SK-N-SH treated with all-trans-retinoic acid at 6 μM for 48 hours (cell line): ENCODE results near the gene MYOM1.

ENCODE experiments used
- ATAC-seq: fragments of 200-7000 bp; cut with Tn5 transposase; 3 replicates; pipeline ENCODE4 v1.9.1; 2020; ENCODE audit warnings: mild to moderate bottlenecking, moderate library complexity
- ARNTL ChIP-seq: fragments of 450-650 bp; formaldehyde crosslinking; IDR thresholded peaks from 2 replicates; pipeline ENCODE4 v1.5.0; 2020; ENCODE audit warnings: low read depth, mild to moderate bottlenecking, moderate library complexity, borderline replicate concordance
- BACH2 ChIP-seq: fragments of 250-450 bp; sonication (Bioruptor Pico); IDR thresholded peaks from 2 replicates; pipeline ENCODE4 v1.9.0; 2021; ENCODE audit warnings: mild to moderate bottlenecking, borderline replicate concordance
- CSDC2 ChIP-seq: fragments of 250-450 bp; sonication (Bioruptor Pico); IDR thresholded peaks from 2 replicates; pipeline ENCODE4 v1.5.0; 2020; ENCODE audit warnings: mild to moderate bottlenecking, moderate library complexity
- ESRRG ChIP-seq: fragments of 250-450 bp; sonication (Bioruptor Pico); IDR thresholded peaks from 2 replicates; pipeline ENCODE4 v1.6.1; 2021; ENCODE audit warnings: mild to moderate bottlenecking
- GLIS3 ChIP-seq: fragments of 250-450 bp; sonication (Bioruptor Pico); IDR thresholded peaks from 2 replicates; pipeline ENCODE4 v1.5.0; 2020; ENCODE audit warnings: mild to moderate bottlenecking, moderate library complexity
- ISL1 ChIP-seq: fragments of 250-450 bp; sonication (Bioruptor Pico); IDR thresholded peaks from 2 replicates; pipeline ENCODE4 v2.1.2; 2022; ENCODE audit warnings: mild to moderate bottlenecking, moderate library complexity
- OSR1 ChIP-seq: fragments of 250-450 bp; sonication (Bioruptor Pico); IDR thresholded peaks from 2 replicates; pipeline ENCODE4 v1.8.0; 2022; ENCODE audit warnings: moderate library complexity, mild to moderate bottlenecking, inconsistent platforms
- PPARA ChIP-seq: fragments of 250-450 bp; sonication (Bioruptor Pico); IDR thresholded peaks from 2 replicates; pipeline ENCODE4 v1.5.0; 2020; ENCODE audit warnings: mild to moderate bottlenecking, borderline replicate concordance
- SNAI2 ChIP-seq: fragments of 250-450 bp; sonication (Bioruptor Pico); IDR thresholded peaks from 2 replicates; pipeline ENCODE4 v1.5.0; 2020; ENCODE audit warnings: mild to moderate bottlenecking, moderate library complexity
- TCF4 ChIP-seq: fragments of 250-450 bp; sonication (Bioruptor Pico); IDR thresholded peaks from 2 replicates; pipeline ENCODE4 v1.8.0; 2021; ENCODE audit warnings: mild to moderate bottlenecking, moderate library complexity, borderline replicate concordance
- TOX ChIP-seq: fragments of 250-450 bp; sonication (Bioruptor Pico); IDR thresholded peaks from 2 replicates; pipeline ENCODE4 v1.8.0; 2021; ENCODE audit warnings: mild to moderate bottlenecking, moderate library complexity, borderline replicate concordance
- ZC3H10 ChIP-seq: fragments of 250-450 bp; sonication (Bioruptor Pico); IDR thresholded peaks from 2 replicates; pipeline ENCODE4 v1.5.1; 2021; ENCODE audit warnings: mild to moderate bottlenecking, moderate library complexity
- ZFP3 ChIP-seq: fragments of 250-450 bp; sonication (Bioruptor Pico); IDR thresholded peaks from 2 replicates; pipeline ENCODE4 v1.5.0; 2020; ENCODE audit warnings: mild to moderate bottlenecking, moderate library complexity
- ZFP30 ChIP-seq: fragments of 450-650 bp; formaldehyde crosslinking; IDR thresholded peaks from 2 replicates; pipeline ENCODE4 v1.5.0; 2022; ENCODE audit warnings: mild to moderate bottlenecking, moderate library complexity
- ZNF565 ChIP-seq: fragments of 450-650 bp; formaldehyde crosslinking; conservative IDR thresholded peaks from 2 replicates; pipeline ENCODE4 v1.5.0; 2020; ENCODE audit warnings: low read depth, mild to moderate bottlenecking, moderate library complexity
- ZNF8 ChIP-seq: fragments of 450-650 bp; formaldehyde crosslinking; IDR thresholded peaks from 2 replicates; pipeline ENCODE4 v1.5.0; 2020; ENCODE audit warnings: mild to moderate bottlenecking, moderate library complexity
- TF ChIP-seq, protein P1 (sequence below): fragments of 250-450 bp; sonication (Bioruptor Pico); IDR thresholded peaks from 2 replicates; pipeline ENCODE4 v1.8.0; 2021; ENCODE audit warnings: low read depth, mild to moderate bottlenecking, moderate library complexity, borderline replicate concordance
- TF ChIP-seq, protein P2 (sequence below): fragments of 250-450 bp; sonication (Bioruptor Pico); IDR thresholded peaks from 2 replicates; pipeline ENCODE4 v1.5.1; 2020; ENCODE audit warnings: low read depth, mild to moderate bottlenecking, moderate library complexity
- TF ChIP-seq, protein P3 (sequence below): fragments of 250-450 bp; sonication (Bioruptor Pico); IDR thresholded peaks from 2 replicates; pipeline ENCODE4 v1.8.0; 2020; ENCODE audit warnings: mild to moderate bottlenecking, moderate library complexity, borderline replicate concordance
- TF ChIP-seq, protein P4 (sequence below): fragments of 250-450 bp; sonication (Bioruptor Pico); IDR thresholded peaks from 2 replicates; pipeline ENCODE4 v1.5.1; 2021; ENCODE audit warnings: mild to moderate bottlenecking, moderate library complexity

MYOM1 gene

DNA sequence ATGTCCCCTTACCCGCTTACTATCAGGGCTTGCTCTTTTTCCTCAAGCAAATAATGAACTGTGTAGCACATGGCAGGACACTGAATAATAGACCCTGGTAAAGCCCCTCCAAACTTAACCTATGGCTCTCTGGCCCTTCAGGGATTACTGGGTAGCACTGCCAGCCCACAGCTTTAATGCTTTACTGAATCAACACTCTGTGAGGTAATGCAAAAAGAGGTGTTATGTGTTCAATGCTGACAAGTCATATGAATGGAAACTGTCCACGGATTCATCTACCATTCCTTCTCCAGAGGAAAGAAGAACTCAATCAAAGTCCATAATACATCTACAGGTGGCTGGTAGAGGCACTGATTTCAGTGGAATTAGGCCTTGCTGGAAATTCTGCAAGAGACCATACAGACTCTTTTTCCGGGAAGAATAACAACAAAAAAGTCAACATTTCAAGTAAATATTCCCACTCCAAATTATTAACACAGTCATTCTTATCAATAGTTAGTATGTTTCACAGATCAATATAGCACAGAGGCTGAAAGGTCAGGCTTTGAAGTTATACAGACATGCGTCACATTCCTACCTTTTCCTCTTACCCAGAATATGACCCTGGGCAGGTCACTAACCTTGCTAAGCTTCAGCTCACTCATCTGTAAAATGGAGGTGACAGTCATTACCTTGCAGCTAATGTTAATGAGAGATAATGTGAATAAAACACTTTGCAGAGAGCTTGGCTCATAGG lies 13.8 kb upstream of the MYOM1 start:
- no peak for TF ChIP-seq OSR1 (CRISPR knock-in tag)
- TF ChIP-seq, protein P1, sequence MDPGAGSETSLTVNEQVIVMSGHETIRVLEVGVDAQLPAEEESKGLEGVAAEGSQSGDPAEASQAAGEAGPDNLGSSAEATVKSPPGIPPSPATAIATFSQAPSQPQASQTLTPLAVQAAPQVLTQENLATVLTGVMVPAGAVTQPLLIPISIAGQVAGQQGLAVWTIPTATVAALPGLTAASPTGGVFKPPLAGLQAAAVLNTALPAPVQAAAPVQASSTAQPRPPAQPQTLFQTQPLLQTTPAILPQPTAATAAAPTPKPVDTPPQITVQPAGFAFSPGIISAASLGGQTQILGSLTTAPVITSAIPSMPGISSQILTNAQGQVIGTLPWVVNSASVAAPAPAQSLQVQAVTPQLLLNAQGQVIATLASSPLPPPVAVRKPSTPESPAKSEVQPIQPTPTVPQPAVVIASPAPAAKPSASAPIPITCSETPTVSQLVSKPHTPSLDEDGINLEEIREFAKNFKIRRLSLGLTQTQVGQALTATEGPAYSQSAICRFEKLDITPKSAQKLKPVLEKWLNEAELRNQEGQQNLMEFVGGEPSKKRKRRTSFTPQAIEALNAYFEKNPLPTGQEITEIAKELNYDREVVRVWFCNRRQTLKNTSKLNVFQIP (CRISPR knock-in tag) = no peak
- TF ChIP-seq ZFP30 = no peak
- TF ChIP-seq ZFP3 (CRISPR knock-in tag) = no peak
- TF ChIP-seq ESRRG (CRISPR knock-in tag) = no peak
- TF ChIP-seq SNAI2 (CRISPR knock-in tag) = no peak
- no peak for TF ChIP-seq ZC3H10
- TF ChIP-seq ZNF8 = no peak
- no peak for TF ChIP-seq TOX (CRISPR knock-in tag)
- TF ChIP-seq, protein P2, sequence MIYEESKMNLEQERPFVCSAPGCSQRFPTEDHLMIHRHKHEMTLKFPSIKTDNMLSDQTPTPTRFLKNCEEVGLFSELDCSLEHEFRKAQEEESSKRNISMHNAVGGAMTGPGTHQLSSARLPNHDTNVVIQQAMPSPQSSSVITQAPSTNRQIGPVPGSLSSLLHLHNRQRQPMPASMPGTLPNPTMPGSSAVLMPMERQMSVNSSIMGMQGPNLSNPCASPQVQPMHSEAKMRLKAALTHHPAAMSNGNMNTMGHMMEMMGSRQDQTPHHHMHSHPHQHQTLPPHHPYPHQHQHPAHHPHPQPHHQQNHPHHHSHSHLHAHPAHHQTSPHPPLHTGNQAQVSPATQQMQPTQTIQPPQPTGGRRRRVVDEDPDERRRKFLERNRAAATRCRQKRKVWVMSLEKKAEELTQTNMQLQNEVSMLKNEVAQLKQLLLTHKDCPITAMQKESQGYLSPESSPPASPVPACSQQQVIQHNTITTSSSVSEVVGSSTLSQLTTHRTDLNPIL (CRISPR knock-in tag) = no peak
- TF ChIP-seq, protein P3, sequence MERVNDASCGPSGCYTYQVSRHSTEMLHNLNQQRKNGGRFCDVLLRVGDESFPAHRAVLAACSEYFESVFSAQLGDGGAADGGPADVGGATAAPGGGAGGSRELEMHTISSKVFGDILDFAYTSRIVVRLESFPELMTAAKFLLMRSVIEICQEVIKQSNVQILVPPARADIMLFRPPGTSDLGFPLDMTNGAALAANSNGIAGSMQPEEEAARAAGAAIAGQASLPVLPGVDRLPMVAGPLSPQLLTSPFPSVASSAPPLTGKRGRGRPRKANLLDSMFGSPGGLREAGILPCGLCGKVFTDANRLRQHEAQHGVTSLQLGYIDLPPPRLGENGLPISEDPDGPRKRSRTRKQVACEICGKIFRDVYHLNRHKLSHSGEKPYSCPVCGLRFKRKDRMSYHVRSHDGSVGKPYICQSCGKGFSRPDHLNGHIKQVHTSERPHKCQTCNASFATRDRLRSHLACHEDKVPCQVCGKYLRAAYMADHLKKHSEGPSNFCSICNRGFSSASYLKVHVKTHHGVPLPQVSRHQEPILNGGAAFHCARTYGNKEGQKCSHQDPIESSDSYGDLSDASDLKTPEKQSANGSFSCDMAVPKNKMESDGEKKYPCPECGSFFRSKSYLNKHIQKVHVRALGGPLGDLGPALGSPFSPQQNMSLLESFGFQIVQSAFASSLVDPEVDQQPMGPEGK (CRISPR knock-in tag) = no peak
- TF ChIP-seq BACH2 = no peak
- TF ChIP-seq ARNTL = no peak
- no peak for TF ChIP-seq PPARA
- TF ChIP-seq ISL1 = no peak
- TF ChIP-seq CSDC2 (CRISPR knock-in tag) = no peak
- TF ChIP-seq, protein P4, sequence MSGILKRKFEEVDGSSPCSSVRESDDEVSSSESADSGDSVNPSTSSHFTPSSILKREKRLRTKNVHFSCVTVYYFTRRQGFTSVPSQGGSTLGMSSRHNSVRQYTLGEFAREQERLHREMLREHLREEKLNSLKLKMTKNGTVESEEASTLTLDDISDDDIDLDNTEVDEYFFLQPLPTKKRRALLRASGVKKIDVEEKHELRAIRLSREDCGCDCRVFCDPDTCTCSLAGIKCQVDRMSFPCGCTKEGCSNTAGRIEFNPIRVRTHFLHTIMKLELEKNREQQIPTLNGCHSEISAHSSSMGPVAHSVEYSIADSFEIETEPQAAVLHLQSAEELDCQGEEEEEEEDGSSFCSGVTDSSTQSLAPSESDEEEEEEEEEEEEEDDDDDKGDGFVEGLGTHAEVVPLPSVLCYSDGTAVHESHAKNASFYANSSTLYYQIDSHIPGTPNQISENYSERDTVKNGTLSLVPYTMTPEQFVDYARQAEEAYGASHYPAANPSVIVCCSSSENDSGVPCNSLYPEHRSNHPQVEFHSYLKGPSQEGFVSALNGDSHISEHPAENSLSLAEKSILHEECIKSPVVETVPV = no peak
- TF ChIP-seq TCF4 (CRISPR knock-in tag) = no peak
- no peak for TF ChIP-seq ZNF565 (CRISPR knock-in tag)
- ATAC-seq = no peak

DNA sequence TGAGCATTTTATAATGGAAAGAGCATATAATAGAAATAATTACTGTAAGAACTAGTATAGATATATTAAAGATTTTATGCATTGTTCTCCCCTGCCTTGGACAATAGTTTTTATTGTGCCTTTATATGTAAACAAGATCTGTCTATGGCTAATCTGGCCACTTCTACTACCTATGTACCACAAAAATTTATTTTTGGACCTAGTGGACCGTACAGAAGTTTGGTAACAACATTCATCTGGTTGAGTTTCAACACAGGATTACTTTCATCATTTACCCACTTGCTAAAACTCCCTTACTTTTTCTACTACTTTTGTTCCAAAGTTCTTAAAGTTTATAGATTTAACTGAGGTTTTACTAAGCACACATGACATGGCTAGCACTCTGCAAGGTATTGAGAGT lies 13.2 kb upstream of the MYOM1 start:
- TF ChIP-seq BACH2 (no peak), TOX (CRISPR knock-in tag) (no peak), GLIS3 (no peak), ZFP3 (CRISPR knock-in tag) (no peak)
- TF ChIP-seq, protein P3 (CRISPR knock-in tag) = no peak
- TF ChIP-seq, protein P1 (CRISPR knock-in tag) = no peak
- TF ChIP-seq, protein P4 = no peak
- TF ChIP-seq, protein P2 (CRISPR knock-in tag) = no peak
- ATAC-seq = no peak
